Measurements from ENCODE around the gene PRRT1B. TPM values are rescaled to one million over a fixed set of nuclear protein-coding genes. Genes with fewer than 3 reads are reported as not detected.

The PRRT1B gene
- total RNA-seq, 4 donors from 2014 or later, result 0.19 TPM; not detected in 3

DNA sequence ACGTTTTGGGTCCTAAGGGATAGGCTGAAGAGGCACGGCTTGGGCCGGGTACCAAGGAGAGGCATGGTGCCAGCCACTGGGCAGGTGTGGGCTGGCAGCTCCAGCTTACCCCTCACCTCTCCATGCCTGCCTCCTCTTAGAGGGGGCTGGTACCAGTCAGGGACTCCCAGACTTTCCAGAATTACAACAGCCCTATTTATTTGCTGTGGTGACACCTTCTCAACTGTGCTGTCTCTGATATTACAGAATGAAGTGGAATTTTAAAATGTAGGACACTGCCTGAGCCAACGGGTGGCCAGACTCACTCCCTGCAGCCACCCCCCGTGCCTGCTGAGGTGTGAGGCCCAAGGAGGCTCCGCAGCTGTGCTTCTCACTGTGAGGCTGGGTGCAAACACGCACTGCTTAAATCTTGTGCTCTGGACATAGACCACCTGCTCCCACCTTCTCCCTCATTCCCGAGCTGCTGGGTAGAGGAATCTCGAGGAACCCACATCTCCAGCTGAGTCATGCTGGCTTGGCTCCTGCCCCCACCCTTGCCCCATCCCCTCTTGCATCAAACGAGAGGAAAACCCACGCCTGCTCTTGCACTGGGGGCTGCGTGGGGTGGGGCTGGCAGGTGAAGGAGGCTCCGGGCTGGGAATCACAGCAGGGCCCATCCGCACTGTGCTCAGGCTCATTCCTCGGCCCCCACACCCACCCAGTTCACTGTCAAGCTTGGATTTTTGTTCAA, 47.9 kb downstream of the PRRT1B start:
- Histone ChIP-seq H3K27ac (replicated peaks in 1 of 4) (no peak overlapping the region), H3K4me3 (no peak overlapping the region), H3K4me1 (peaks cover 0 to 12% (median 6%) of the 10 kb centered on the region in 4 donors), H3K9me3 (no peaks in the 10 kb centered on the region), H3K36me3 (peaks cover 50 to 99% (median 89%) of the 10 kb centered on the region in 4 donors), H3K27me3 (no peaks in the 10 kb centered on the region)
- no peak for TF ChIP-seq POLR2A (IDR thresholded peaks at IDR 0.05; ENCODE audit: low read depth)
- TF ChIP-seq POLR2AphosphoS5 (IDR thresholded peaks at IDR 0.05), result no peak
- TF ChIP-seq EP300 (IDR thresholded peaks at IDR 0.05), result no peak
- no peak for TF ChIP-seq CTCF (IDR thresholded peaks at IDR 0.05)
- WGBS, result 73% methylated on average over 14 of the region's 15 CpGs
- intact Hi-C loops (cut with DNase I), result no loop called here
- DNase-seq (ENCODE audit: extremely low spot score), result no peak

- no peak for DNase-seq (ENCODE audit: extremely low spot score)
Observed at GRCh38 chr9:131593936-131594665, 48.8 kb downstream of the PRRT1B start.

GRCh38 chr9:131594906-131595665, 49.8 kb downstream of the PRRT1B start:
- DNase-seq (ENCODE audit: extremely low spot score), result no peak
- H3K4me3 ChIP-seq, result no peak overlapping the region
- WGBS, result 74% methylated on average over 20 of the region's 20 CpGs
- no peak overlapping the region for H3K27ac ChIP-seq (replicated peaks in 1 of 4)
- H3K9me3 ChIP-seq, result no peaks in the 10 kb centered on the region
- TF ChIP-seq EP300 (IDR thresholded peaks at IDR 0.05) (no peak), CTCF (IDR thresholded peaks at IDR 0.05) (no peak), POLR2A (IDR thresholded peaks at IDR 0.05; ENCODE audit: low read depth) (no peak), POLR2AphosphoS5 (IDR thresholded peaks at IDR 0.05) (no peak)
- intact Hi-C loops (cut with DNase I), result no loop called here
- no peaks in the 10 kb centered on the region for H3K27me3 ChIP-seq
- H3K4me1 ChIP-seq, result peaks cover 0 to 12% (median 6%) of the 10 kb centered on the region in 4 donors
- H3K36me3 ChIP-seq, result peaks cover 39 to 99% (median 89%) of the 10 kb centered on the region in 4 donors

More at GRCh38 chr9:131593936-131594665, 48.8 kb downstream of the PRRT1B start:
- Histone ChIP-seq H3K27ac (replicated peaks in 1 of 4) (no peak overlapping the region), H3K27me3 (no peaks in the 10 kb centered on the region), H3K36me3 (peaks cover 45 to 99% (median 89%) of the 10 kb centered on the region in 4 donors), H3K4me3 (no peak overlapping the region), H3K4me1 (peaks cover 0 to 12% (median 6%) of the 10 kb centered on the region in 4 donors), H3K9me3 (no peaks in the 10 kb centered on the region)
- TF ChIP-seq EP300 (IDR thresholded peaks at IDR 0.05) (no peak), POLR2A (IDR thresholded peaks at IDR 0.05; ENCODE audit: low read depth) (no peak), CTCF (IDR thresholded peaks at IDR 0.05) (no peak), POLR2AphosphoS5 (IDR thresholded peaks at IDR 0.05) (no peak)
- intact Hi-C loops (cut with DNase I), result no loop called here
- WGBS, result 85% methylated on average over 19 of the region's 21 CpGs

- WGBS, result 79% methylated on average over 14 of the region's 20 CpGs
- Histone ChIP-seq H3K27ac (replicated peaks in 1 of 4) (no peak overlapping the region), H3K27me3 (no peaks in the 10 kb centered on the region), H3K4me3 (no peak overlapping the region), H3K36me3 (peaks cover 44 to 99% (median 89%) of the 10 kb centered on the region in 4 donors), H3K4me1 (peaks cover 0 to 8% (median 6%) of the 10 kb centered on the region in 4 donors), H3K9me3 (no peaks in the 10 kb centered on the region)
- intact Hi-C loops (cut with DNase I), result no loop called here
- DNase-seq (ENCODE audit: extremely low spot score), result no peak
- TF ChIP-seq POLR2AphosphoS5 (IDR thresholded peaks at IDR 0.05) (no peak), POLR2A (IDR thresholded peaks at IDR 0.05; ENCODE audit: low read depth) (no peak), CTCF (IDR thresholded peaks at IDR 0.05) (no peak), EP300 (IDR thresholded peaks at IDR 0.05) (no peak)
Observed at GRCh38 chr9:131595696-131596429, 50.5 kb downstream of the PRRT1B start.

All from esophagus muscularis mucosa (tissue), 4 donors.